Tongue (tissue), 2 donors: ENCODE data around the gene ZFHX3. TPM values are rescaled to one million over a fixed set of nuclear protein-coding genes. Genes with fewer than 3 reads are reported as not detected.

ENCODE experiments used
- DNase-seq: peaks from one replicate; pipeline ENCODE4 v3.0.0-alpha.2; 2015
- total RNA-seq: library from RNA; depleted of rRNA; stranded (reverse); fragments of >200 nt; gene quantifications from one replicate; pipeline ENCODE4 v1.2.3, GENCODE V29; 2014

Gene ZFHX3
- total RNA-seq, 1 donor from 2014 or later: 12.7 TPM

- no peak for DNase-seq
Observed at GRCh38 chr16:72847187-72848027, 200.5 kb downstream of the ZFHX3 start.

- no peak for DNase-seq
Observed at GRCh38 chr16:72846594-72846993, 201.3 kb downstream of the ZFHX3 start.

GRCh38 chr16:72845322-72846020, 202.5 kb downstream of the ZFHX3 start:
- DNase-seq: no peak

GRCh38 chr16:72844225-72844920, 203.6 kb downstream of the ZFHX3 start:
- no peak for DNase-seq

- DNase-seq: no peak
Observed at GRCh38 chr16:72841506-72841905, 206.4 kb downstream of the ZFHX3 start.

GRCh38 chr16:72840631-72841381, 207.1 kb downstream of the ZFHX3 start:
- no peak for DNase-seq

GRCh38 chr16:72838951-72839350, 209.0 kb downstream of the ZFHX3 start:
- no peak for DNase-seq

GRCh38 chr16:72838586-72838910, 209.4 kb downstream of the ZFHX3 start:
- DNase-seq: no peak

- no peak for DNase-seq
Observed at GRCh38 chr16:72837846-72838585, 209.9 kb downstream of the ZFHX3 start.

GRCh38 chr16:72836985-72837384, 210.9 kb downstream of the ZFHX3 start:
- DNase-seq: no peak

GRCh38 chr16:72836181-72836580, 211.7 kb downstream of the ZFHX3 start:
- no peak for DNase-seq

GRCh38 chr16:72835086-72835485, 212.8 kb downstream of the ZFHX3 start:
- no peak for DNase-seq

GRCh38 chr16:72834499-72834898, 213.4 kb downstream of the ZFHX3 start:
- no peak for DNase-seq

- DNase-seq: no peak
Observed at GRCh38 chr16:72833969-72834368, 214.0 kb downstream of the ZFHX3 start.

- DNase-seq: no peak
Observed at GRCh38 chr16:72833482-72833881, 214.4 kb downstream of the ZFHX3 start.

GRCh38 chr16:72832621-72833248, 215.2 kb downstream of the ZFHX3 start:
- DNase-seq: peak; percentile 91

- DNase-seq: no peak
Observed at GRCh38 chr16:72829846-72830775, 217.8 kb downstream of the ZFHX3 start.

GRCh38 chr16:72827866-72828265, 220.1 kb downstream of the ZFHX3 start:
- no peak for DNase-seq

GRCh38 chr16:72825912-72826621, 221.9 kb downstream of the ZFHX3 start:
- DNase-seq: no peak
